ENCODE data around the gene IQSEC1. TPM values are rescaled to one million over a fixed set of nuclear protein-coding genes. Genes with fewer than 3 reads are reported as not detected.

The IQSEC1 gene
- polyA plus RNA-seq, 1 donor (not counting 4 experiments of a cell fraction or from before 2014, with no cell fraction given) = 2.8 TPM

DNA sequence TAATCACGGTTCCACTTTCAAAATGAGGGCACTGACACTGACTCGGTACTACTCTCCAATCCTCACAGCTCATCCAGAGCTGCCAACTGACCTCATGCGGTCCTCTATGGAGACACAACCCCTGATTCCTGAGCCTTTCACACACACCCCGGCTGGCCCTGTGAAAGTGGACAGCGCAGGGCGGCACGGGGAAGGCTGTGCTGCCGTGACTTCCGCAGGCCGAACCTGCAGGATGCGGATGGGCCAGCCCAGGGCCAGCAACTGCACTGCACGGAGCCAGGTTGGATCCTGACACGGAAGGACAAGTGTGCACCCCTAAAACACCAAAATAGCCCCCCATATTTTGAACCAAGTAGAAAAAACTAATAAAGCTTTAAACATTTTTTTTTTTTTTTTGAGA is 41.0 kb downstream of the IQSEC1 start:
- H3K27me3 ChIP-seq (ENCODE audit: control insufficient read depth, extremely low read depth, insufficient read depth, low read length) = peaks cover 22% of the 10 kb centered on the region
- DNase-seq (ENCODE audit: low read depth, low spot score) (no peak), FAIRE-seq (no peak)
- no peaks in the 10 kb centered on the region for H3K9me3 ChIP-seq (ENCODE audit: control insufficient read depth, low read depth, low read length)
- H3K4me2 ChIP-seq (ENCODE audit: control insufficient read depth, extremely low read depth, insufficient read depth, low read depth, low read length) = no peak overlapping the region
- H3K9ac ChIP-seq (ENCODE audit: control insufficient read depth, extremely low read depth, insufficient read depth, low read length) = no peak overlapping the region
- no peak overlapping the region for H3K4me3 ChIP-seq (ENCODE audit: control insufficient read depth in 2 of 3, extremely low read depth in 1 of 3, insufficient read depth in 2 of 3, low read depth in 1 of 3, low read length in 3 of 3)
- dilution Hi-C loops (cut with MboI; ENCODE audit: extremely low pct_ligation_motif_present, low sequenced_read_pairs) = no loop called here
- no peaks in the 10 kb centered on the region for H4K20me1 ChIP-seq (ENCODE audit: control insufficient read depth, extremely low read depth, insufficient read depth, low read length)
- TF ChIP-seq CTCF (optimal IDR thresholded peaks at IDR 0.05 in 1 of 3, IDR thresholded peaks at IDR 0.05 in 1 of 3, conservative IDR thresholded peaks at IDR 0.05 in 1 of 3; ENCODE audit: extremely low read depth in 1 of 3, insufficient read depth in 2 of 3, low read length in 3 of 3) (no peak), EZH2 (IDR thresholded peaks at IDR 0.05; ENCODE audit: low read length) (no peak)
- H3K36me3 ChIP-seq (ENCODE audit: control insufficient read depth in 2 of 2, extremely low read depth in 1 of 2, insufficient read depth in 2 of 2, low read length in 2 of 2) = no peaks in the 10 kb centered on the region
- no peaks in the 10 kb centered on the region for H3K4me1 ChIP-seq (ENCODE audit: control insufficient read depth, extremely low read depth, insufficient read depth, low read length)
- no peak overlapping the region for H2AFZ ChIP-seq (ENCODE audit: control insufficient read depth, low read length)
- no peaks in the 10 kb centered on the region for H3K79me2 ChIP-seq (ENCODE audit: control insufficient read depth, insufficient read depth, low read length)
- no peaks in the 10 kb centered on the region for H3K9me1 ChIP-seq (ENCODE audit: control insufficient read depth, extremely low read depth, insufficient read depth, low read length)
- H3K27ac ChIP-seq (ENCODE audit: control insufficient read depth, insufficient read depth, low read length) = no peak overlapping the region

DNA sequence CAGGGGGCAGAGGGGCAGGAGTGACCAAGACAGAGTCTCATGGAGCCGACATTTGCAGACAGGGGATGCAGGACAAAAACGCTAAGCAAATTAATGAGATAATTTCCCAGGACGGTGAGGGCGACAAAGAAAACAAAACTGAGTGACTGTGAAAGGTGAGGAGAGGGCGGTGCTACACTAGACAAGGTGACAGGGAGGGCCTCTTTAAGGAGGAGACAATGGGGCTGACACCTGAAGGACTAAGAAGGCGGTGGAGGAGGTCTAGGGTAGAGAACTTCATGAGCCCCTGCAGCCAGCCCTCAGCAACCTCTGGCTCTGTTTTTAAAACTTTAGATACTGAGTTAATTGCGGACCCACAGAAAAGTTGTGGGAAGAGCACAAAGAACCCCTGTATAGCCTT is 41.6 kb downstream of the IQSEC1 start:
- Histone ChIP-seq H3K27me3 (ENCODE audit: control insufficient read depth, extremely low read depth, insufficient read depth, low read length) (peaks cover 22% of the 10 kb centered on the region), H3K79me2 (ENCODE audit: control insufficient read depth, insufficient read depth, low read length) (no peaks in the 10 kb centered on the region), H3K4me1 (ENCODE audit: control insufficient read depth, extremely low read depth, insufficient read depth, low read length) (no peaks in the 10 kb centered on the region), H3K4me3 (ENCODE audit: control insufficient read depth in 2 of 3, extremely low read depth in 1 of 3, insufficient read depth in 2 of 3, low read depth in 1 of 3, low read length in 3 of 3) (no peak overlapping the region), H4K20me1 (ENCODE audit: control insufficient read depth, extremely low read depth, insufficient read depth, low read length) (no peaks in the 10 kb centered on the region), H3K36me3 (ENCODE audit: control insufficient read depth in 2 of 2, extremely low read depth in 1 of 2, insufficient read depth in 2 of 2, low read length in 2 of 2) (no peaks in the 10 kb centered on the region), H3K9me1 (ENCODE audit: control insufficient read depth, extremely low read depth, insufficient read depth, low read length) (no peaks in the 10 kb centered on the region), H3K9ac (ENCODE audit: control insufficient read depth, extremely low read depth, insufficient read depth, low read length) (no peak overlapping the region), H3K4me2 (ENCODE audit: control insufficient read depth, extremely low read depth, insufficient read depth, low read depth, low read length) (no peak overlapping the region), H2AFZ (ENCODE audit: control insufficient read depth, low read length) (no peak overlapping the region), H3K27ac (ENCODE audit: control insufficient read depth, insufficient read depth, low read length) (no peak overlapping the region), H3K9me3 (ENCODE audit: control insufficient read depth, low read depth, low read length) (no peaks in the 10 kb centered on the region)
- FAIRE-seq = no peak
- TF ChIP-seq CTCF (optimal IDR thresholded peaks at IDR 0.05 in 1 of 3, IDR thresholded peaks at IDR 0.05 in 1 of 3, conservative IDR thresholded peaks at IDR 0.05 in 1 of 3; ENCODE audit: extremely low read depth in 1 of 3, insufficient read depth in 2 of 3, low read length in 3 of 3) (no peak), EZH2 (IDR thresholded peaks at IDR 0.05; ENCODE audit: low read length) (no peak)
- no peak for DNase-seq (ENCODE audit: low read depth, low spot score)
- dilution Hi-C loops (cut with MboI; ENCODE audit: extremely low pct_ligation_motif_present, low sequenced_read_pairs) = no loop called here
